NOMO-1 treated with dmso at 0.1 percent for 144 hours (cell line): ENCODE results near the gene CYGB.

Source experiments
- DNase-seq: peaks from one replicate; lab custom pipeline; 2025; ENCODE audit not compliant: unreplicated experiment; lab: John Stamatoyannopoulos, UW

CYGB gene

GRCh38 chr17:76502341-76503211 is 34.9 kb downstream of the CYGB start:
- no peak for DNase-seq

GRCh38 chr17:76501827-76502307 is 35.6 kb downstream of the CYGB start:
- DNase-seq, result no peak

- peak; percentile 41 for DNase-seq
These were observed 36.3 kb downstream of the CYGB start, which contains the start of gene RHBDF2 for GRCh38 chr17:76501018-76501826. TSS of gene RHBDF2 (minus strand) at chr17:76501423. CDS start at chr17:76481524, 19,899 bp downstream.

- no peak for DNase-seq
These were observed 36.8 kb downstream of the CYGB start for GRCh38 chr17:76500747-76501017.

GRCh38 chr17:76500074-76500746 is 37.3 kb downstream of the CYGB start:
- DNase-seq, result peak; percentile 31

- DNase-seq, result no peak
These were observed 38.2 kb downstream of the CYGB start for GRCh38 chr17:76499267-76499667.

GRCh38 chr17:76498876-76499251 is 38.6 kb downstream of the CYGB start:
- no peak for DNase-seq

- DNase-seq, result no peak
These were observed 39.3 kb downstream of the CYGB start for GRCh38 chr17:76497979-76498875.

GRCh38 chr17:76497699-76497978 is 39.9 kb downstream of the CYGB start:
- no peak for DNase-seq

GRCh38 chr17:76496464-76496863 is 41.0 kb downstream of the CYGB start:
- DNase-seq, result no peak

GRCh38 chr17:76495663-76496400 is 41.7 kb downstream of the CYGB start:
- DNase-seq, result no peak

GRCh38 chr17:76493505-76494167 is 43.9 kb downstream of the CYGB start:
- DNase-seq, result no peak

- DNase-seq, result peak; percentile 89
These were observed 44.5 kb downstream of the CYGB start for GRCh38 chr17:76492989-76493501.

- no peak for DNase-seq
These were observed 45.2 kb downstream of the CYGB start for GRCh38 chr17:76492123-76492988.

GRCh38 chr17:76491271-76492122 is 46.0 kb downstream of the CYGB start:
- DNase-seq, result no peak

- no peak for DNase-seq
These were observed 47.3 kb downstream of the CYGB start for GRCh38 chr17:76490112-76490710.
